ENCODE measurements around the gene BTD.

DNA sequence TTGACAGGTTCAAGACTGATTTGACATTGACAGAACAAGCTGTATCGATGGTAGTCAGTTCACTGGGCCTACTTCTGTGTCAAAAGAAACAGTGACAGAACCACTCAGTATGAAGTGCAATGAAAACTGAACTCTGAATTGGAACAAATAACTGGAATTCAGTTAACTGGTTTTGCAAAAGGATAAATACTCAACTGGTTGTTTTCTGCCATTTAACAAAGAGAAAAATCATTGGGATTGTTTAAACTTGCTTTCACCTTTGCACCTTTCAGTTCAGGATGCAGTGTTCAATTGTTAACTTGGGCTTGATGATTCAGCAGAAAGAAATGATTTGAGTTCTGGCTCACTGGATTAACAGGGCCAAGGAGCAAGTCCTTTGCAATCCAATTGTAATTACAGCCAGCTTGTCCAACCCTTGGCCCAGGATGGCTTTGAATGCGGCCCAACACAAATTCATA, 4.9 kb downstream of the BTD start:
- TF ChIP-seq, protein P1, sequence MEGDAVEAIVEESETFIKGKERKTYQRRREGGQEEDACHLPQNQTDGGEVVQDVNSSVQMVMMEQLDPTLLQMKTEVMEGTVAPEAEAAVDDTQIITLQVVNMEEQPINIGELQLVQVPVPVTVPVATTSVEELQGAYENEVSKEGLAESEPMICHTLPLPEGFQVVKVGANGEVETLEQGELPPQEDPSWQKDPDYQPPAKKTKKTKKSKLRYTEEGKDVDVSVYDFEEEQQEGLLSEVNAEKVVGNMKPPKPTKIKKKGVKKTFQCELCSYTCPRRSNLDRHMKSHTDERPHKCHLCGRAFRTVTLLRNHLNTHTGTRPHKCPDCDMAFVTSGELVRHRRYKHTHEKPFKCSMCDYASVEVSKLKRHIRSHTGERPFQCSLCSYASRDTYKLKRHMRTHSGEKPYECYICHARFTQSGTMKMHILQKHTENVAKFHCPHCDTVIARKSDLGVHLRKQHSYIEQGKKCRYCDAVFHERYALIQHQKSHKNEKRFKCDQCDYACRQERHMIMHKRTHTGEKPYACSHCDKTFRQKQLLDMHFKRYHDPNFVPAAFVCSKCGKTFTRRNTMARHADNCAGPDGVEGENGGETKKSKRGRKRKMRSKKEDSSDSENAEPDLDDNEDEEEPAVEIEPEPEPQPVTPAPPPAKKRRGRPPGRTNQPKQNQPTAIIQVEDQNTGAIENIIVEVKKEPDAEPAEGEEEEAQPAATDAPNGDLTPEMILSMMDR (IDR thresholded peaks at IDR 0.05), result no peak
- TF ChIP-seq EZH2 (IDR thresholded peaks at IDR 0.05) (no peak), EZH2phosphoT487 (IDR thresholded peaks at IDR 0.05) (no peak)

Measured in neural progenitor cell (in vitro differentiated cells).